ENCODE results near the gene IGFL4.
A peak's percentile ranks its signal among the peaks of the same experiment; 100 is the strongest.

IGFL4 gene

GRCh38 chr19:46014941-46015686, 25.7 kb downstream of the IGFL4 start:
- TF ChIP-seq TCF12 (IDR thresholded peaks at IDR 0.05; ENCODE audit: low read depth) (no peak; the same call in 1 of the 2 replicates), TAF1 (IDR thresholded peaks at IDR 0.05; ENCODE audit: low read depth) (peak; percentile 34; the same call in 1 of the 2 replicates), EGR1 (IDR thresholded peaks at IDR 0.05) (no peak), YY1 (IDR thresholded peaks at IDR 0.05; ENCODE audit: low read depth) (0 out of 2 replicates have a peak, but pooled peaks have one; percentile 18), FOXM1 (IDR thresholded peaks at IDR 0.05; ENCODE audit: borderline replicate concordance, low read depth) (no peak), ZBTB7A (IDR thresholded peaks at IDR 0.05; ENCODE audit: low read depth) (peak; percentile 42; the same call in 1 of the 2 replicates), NFIC (IDR thresholded peaks at IDR 0.05) (no peak), REST (IDR thresholded peaks at IDR 0.05; ENCODE audit: low read depth) (no peak), RAD21 (IDR thresholded peaks at IDR 0.05; ENCODE audit: low read depth) (no peak), MAX (IDR thresholded peaks at IDR 0.05) (peak; percentile 75), USF1 (IDR thresholded peaks at IDR 0.05) (no peak), EP300 (IDR thresholded peaks at IDR 0.05; ENCODE audit: borderline replicate concordance) (no peak)

GRCh38 chr19:46014534-46014933, 26.3 kb downstream of the IGFL4 start:
- TF ChIP-seq CREB1 (IDR thresholded peaks at IDR 0.05; ENCODE audit: low read depth) (no peak), EGR1 (IDR thresholded peaks at IDR 0.05) (no peak), NFIC (IDR thresholded peaks at IDR 0.05) (no peak), MAX (IDR thresholded peaks at IDR 0.05) (no peak), REST (IDR thresholded peaks at IDR 0.05; ENCODE audit: low read depth) (no peak), USF1 (IDR thresholded peaks at IDR 0.05) (no peak), RAD21 (IDR thresholded peaks at IDR 0.05; ENCODE audit: low read depth) (no peak), TAF1 (IDR thresholded peaks at IDR 0.05; ENCODE audit: low read depth) (no peak), EP300 (IDR thresholded peaks at IDR 0.05; ENCODE audit: borderline replicate concordance) (no peak), TEAD4 (IDR thresholded peaks at IDR 0.05) (no peak), CEBPB (IDR thresholded peaks at IDR 0.05) (no peak), FOXM1 (IDR thresholded peaks at IDR 0.05; ENCODE audit: borderline replicate concordance, low read depth) (no peak), ZBTB7A (IDR thresholded peaks at IDR 0.05; ENCODE audit: low read depth) (no peak), TCF12 (IDR thresholded peaks at IDR 0.05; ENCODE audit: low read depth) (no peak), YY1 (IDR thresholded peaks at IDR 0.05; ENCODE audit: low read depth) (no peak)

- TF ChIP-seq RAD21 (IDR thresholded peaks at IDR 0.05; ENCODE audit: low read depth) (peak; percentile 64), TAF1 (IDR thresholded peaks at IDR 0.05; ENCODE audit: low read depth) (no peak)
Measured at GRCh38 chr19:46009530-46010510, 31.0 kb downstream of the IGFL4 start.

GRCh38 chr19:46006411-46006810, 34.4 kb downstream of the IGFL4 start:
- TF ChIP-seq TAF1 (IDR thresholded peaks at IDR 0.05; ENCODE audit: low read depth) (no peak), NFIC (IDR thresholded peaks at IDR 0.05) (no peak), TCF12 (IDR thresholded peaks at IDR 0.05; ENCODE audit: low read depth) (no peak), EGR1 (IDR thresholded peaks at IDR 0.05) (no peak), CEBPB (IDR thresholded peaks at IDR 0.05) (no peak), ZBTB7A (IDR thresholded peaks at IDR 0.05; ENCODE audit: low read depth) (no peak), TEAD4 (IDR thresholded peaks at IDR 0.05) (no peak)

GRCh38 chr19:46002678-46003275, 38.0 kb downstream of the IGFL4 start:
- TF ChIP-seq NFIC (IDR thresholded peaks at IDR 0.05) (no peak), TCF12 (IDR thresholded peaks at IDR 0.05; ENCODE audit: low read depth) (no peak), CEBPB (IDR thresholded peaks at IDR 0.05) (no peak), FOXM1 (IDR thresholded peaks at IDR 0.05; ENCODE audit: borderline replicate concordance, low read depth) (no peak), REST (IDR thresholded peaks at IDR 0.05; ENCODE audit: low read depth) (no peak), USF1 (IDR thresholded peaks at IDR 0.05) (no peak), RAD21 (IDR thresholded peaks at IDR 0.05; ENCODE audit: low read depth) (no peak), MAX (IDR thresholded peaks at IDR 0.05) (no peak), EGR1 (IDR thresholded peaks at IDR 0.05) (no peak)

Data from Ishikawa (cell line).